Brain microvascular endothelial cell (primary cell): ENCODE data around the gene ORAI3.

Experiments
- DNase-seq: peaks from one replicate; pipeline ENCODE4 v3.0.0-alpha.2; 2020
- H3K27ac ChIP-seq: fragments of 250-450 bp; sonication (Bioruptor Pico); 2 replicates; pipeline ENCODE4 v1.5.1; 2020; ENCODE audit warnings: mild to moderate bottlenecking, moderate library complexity
- H3K27me3 ChIP-seq: fragments of 250-450 bp; sonication (Bioruptor Pico); replicated peaks from 2 replicates; pipeline ENCODE4 v1.5.1; 2020; ENCODE audit warnings: mild to moderate bottlenecking
- H3K36me3 ChIP-seq: fragments of 250-450 bp; sonication (Bioruptor Pico); replicated peaks from 2 replicates; pipeline ENCODE4 v1.5.1; 2020; ENCODE audit warnings: mild to moderate bottlenecking
- H3K4me3 ChIP-seq: 2 replicates; pipeline ENCODE4 v1.5.1; 2011; ENCODE audit warnings: low read depth, mild to moderate bottlenecking, control low read depth, low read length, moderate library complexity
- in situ Hi-C: cut with HindIII; loops from 2 replicates; pipeline ENCODE4 v1.10.0; 2017; ENCODE audit warnings: low sequenced_read_pairs, low pct_ligation_motif_present
- TF ChIP-seq, protein P1 (sequence below): IDR thresholded peaks from 2 replicates; pipeline ENCODE4 v1.5.1; 2011; ENCODE audit warnings: low read depth, mild to moderate bottlenecking, moderate library complexity, low read length, control low read depth, inconsistent platforms; ENCODE audit errors: missing control alignments

ORAI3 gene

GRCh38 chr16:30922960-30923535 is 25.8 kb upstream of the ORAI3 start:
- Histone ChIP-seq H3K36me3 (peaks cover 3% of the 10 kb centered on the region), H3K4me3 (peak overlapping the region; percentile 95), H3K27me3 (no peaks in the 10 kb centered on the region), H3K27ac (peak overlapping the region; percentile 97)
- in situ Hi-C loops: no loop called here
- DNase-seq: peak; percentile 99
- TF ChIP-seq, protein P1, sequence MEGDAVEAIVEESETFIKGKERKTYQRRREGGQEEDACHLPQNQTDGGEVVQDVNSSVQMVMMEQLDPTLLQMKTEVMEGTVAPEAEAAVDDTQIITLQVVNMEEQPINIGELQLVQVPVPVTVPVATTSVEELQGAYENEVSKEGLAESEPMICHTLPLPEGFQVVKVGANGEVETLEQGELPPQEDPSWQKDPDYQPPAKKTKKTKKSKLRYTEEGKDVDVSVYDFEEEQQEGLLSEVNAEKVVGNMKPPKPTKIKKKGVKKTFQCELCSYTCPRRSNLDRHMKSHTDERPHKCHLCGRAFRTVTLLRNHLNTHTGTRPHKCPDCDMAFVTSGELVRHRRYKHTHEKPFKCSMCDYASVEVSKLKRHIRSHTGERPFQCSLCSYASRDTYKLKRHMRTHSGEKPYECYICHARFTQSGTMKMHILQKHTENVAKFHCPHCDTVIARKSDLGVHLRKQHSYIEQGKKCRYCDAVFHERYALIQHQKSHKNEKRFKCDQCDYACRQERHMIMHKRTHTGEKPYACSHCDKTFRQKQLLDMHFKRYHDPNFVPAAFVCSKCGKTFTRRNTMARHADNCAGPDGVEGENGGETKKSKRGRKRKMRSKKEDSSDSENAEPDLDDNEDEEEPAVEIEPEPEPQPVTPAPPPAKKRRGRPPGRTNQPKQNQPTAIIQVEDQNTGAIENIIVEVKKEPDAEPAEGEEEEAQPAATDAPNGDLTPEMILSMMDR: no peak

DNA sequence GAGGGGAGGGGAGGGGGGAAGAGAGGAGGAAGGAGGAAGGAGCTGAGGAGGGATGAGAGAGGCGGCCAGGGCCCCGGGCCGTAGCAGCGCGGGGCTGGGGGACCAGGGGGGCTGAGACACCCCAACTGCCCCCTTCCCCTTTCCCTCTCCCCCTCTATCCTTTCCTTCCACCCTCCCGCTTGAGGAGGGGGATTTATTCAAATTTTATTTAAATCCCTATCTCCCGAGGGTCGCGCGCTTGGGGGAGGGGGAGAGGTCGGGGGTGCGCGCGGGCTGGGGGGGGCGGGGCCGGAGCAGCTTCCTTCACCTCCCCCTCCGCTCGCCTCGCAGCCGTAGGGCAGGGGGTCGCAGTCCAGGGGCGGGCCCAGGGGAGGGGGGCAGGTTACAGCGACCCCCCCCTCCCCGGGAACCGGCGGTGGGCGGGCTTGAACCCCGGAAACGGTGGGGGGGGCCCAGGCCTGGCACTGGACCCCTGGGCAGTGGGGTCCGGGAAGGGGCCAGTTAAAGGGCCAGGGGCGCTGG is 25.3 kb upstream of the ORAI3 start, which contains the start of gene FBXL19:
Gene FBXL19 (plus strand): TSS at position 19 of the 522 bp plus-strand sequence. CDS start 2,183 bp downstream, outside the sequence.
- H3K27ac ChIP-seq: peak within 1 kb of the TSS; percentile 97
- peak within 1 kb of the TSS; percentile 95 for H3K4me3 ChIP-seq
- H3K27me3 ChIP-seq: no peaks in the 10 kb centered on the region
- no peak for DNase-seq
- peaks cover 5% of the 10 kb centered on the region for H3K36me3 ChIP-seq
- TF ChIP-seq, protein P1: no peak
- in situ Hi-C loops: no loop called here

DNA sequence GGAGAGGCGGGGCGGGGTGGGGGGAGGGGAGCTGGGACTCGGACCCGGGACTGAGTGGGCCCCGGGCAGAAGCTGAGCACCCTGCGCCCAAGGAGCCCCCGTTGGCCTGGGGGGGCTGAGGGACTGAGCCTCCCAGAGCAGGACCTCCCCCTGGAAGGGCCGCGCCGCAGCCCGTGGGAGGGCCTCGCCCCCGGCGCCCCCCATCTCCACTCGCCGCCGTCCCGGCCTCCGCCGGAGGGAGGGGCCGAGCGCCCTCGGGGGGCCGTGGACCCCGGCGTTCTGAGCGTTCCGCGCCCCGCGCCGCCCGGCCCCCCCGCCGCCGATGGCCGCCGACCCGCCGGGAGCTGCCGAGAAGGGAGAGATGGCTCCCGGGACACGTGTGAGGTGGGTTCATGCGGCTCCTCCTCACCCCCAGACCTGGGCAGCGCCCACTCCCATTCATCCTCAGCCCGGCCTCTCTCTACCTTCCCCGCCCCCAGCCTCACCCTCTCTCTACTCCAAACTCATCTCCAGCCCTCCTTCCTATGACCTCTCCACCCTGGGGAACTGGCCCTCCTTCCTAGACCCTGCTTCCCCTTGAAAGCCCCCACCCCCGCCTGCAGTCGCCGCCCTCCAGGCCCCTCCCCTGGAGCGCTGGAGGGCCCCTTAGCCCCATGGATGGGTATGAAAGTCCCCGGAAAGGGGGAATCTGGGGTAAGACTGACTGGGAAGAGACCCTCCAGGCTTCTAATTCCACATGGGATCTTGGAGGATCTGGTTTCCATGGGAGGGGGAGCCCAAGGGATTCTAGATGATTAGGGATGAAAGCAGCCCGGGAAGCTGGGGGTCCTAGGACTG is 24.6 kb upstream of the ORAI3 start:
- no peak for DNase-seq
- Histone ChIP-seq H3K27me3 (no peaks in the 10 kb centered on the region), H3K4me3 (peak overlapping the region; percentile 72), H3K27ac (no peak overlapping the region), H3K36me3 (peaks cover 6% of the 10 kb centered on the region)
- TF ChIP-seq, protein P1: no peak
- in situ Hi-C loops: no loop called here

- H3K4me3 ChIP-seq: peak overlapping the region; percentile 72
- H3K36me3 ChIP-seq: peaks cover 14% of the 10 kb centered on the region
- no peak for DNase-seq
- TF ChIP-seq, protein P1: no peak
- in situ Hi-C loops: loop anchor here (25.0 kb wide), 1 partner anchor 537 kb away; the partner anchor contains the start of genes ARMC5 and TGFB1I1
- no peak overlapping the region for H3K27ac ChIP-seq
- H3K27me3 ChIP-seq: no peaks in the 10 kb centered on the region
These were observed 23.8 kb upstream of the ORAI3 start for GRCh38 chr16:30924913-30925631.

DNA sequence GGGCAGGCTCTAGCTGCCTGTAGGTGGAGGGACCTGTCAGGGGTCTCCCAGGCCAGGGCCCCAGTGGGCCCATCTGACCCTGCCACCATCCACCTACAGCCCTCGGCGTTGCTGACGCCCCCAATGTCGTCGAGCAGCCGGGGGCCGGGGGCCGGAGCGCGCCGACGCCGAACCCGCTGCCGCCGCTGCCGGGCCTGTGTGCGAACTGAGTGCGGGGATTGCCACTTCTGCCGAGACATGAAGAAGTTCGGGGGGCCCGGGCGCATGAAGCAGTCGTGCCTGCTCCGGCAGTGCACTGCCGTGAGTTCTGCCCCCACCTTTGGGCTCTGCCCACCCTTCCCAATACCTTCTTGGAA is 23.3 kb upstream of the ORAI3 start:
- Histone ChIP-seq H3K27me3 (no peaks in the 10 kb centered on the region), H3K36me3 (peaks cover 19% of the 10 kb centered on the region), H3K27ac (no peak overlapping the region), H3K4me3 (no peak overlapping the region)
- in situ Hi-C loops: loop anchor here (25.0 kb wide), 1 partner anchor 537 kb away; the partner anchor contains the start of genes ARMC5 and TGFB1I1
- TF ChIP-seq, protein P1: no peak
- DNase-seq: no peak
